C4-2B (cell line): ENCODE results near the gene ACVR2A.

Source experiments
- CTCF ChIP-seq: fragments of 450-650 bp; conservative IDR thresholded peaks from 2 replicates; pipeline ENCODE4 v1.5.1; 2017; ENCODE audit warnings: mild to moderate bottlenecking
- ZFX ChIP-seq: fragments of 450-650 bp; IDR thresholded peaks from 2 replicates; pipeline ENCODE4 v1.6.1; 2017

GRCh38 chr2:147867050-147867449 is 22.2 kb downstream of the ACVR2A start:
- TF ChIP-seq CTCF (no peak), ZFX (no peak)
